DND-41 (cell line): Measurements from ENCODE around the gene ART5.

Experiments used
- ATAC-seq: fragments of 200-7000 bp; cut with Tn5 transposase; 3 replicates; pipeline ENCODE4 v1.9.1; 2021; ENCODE audit warnings: low read depth; ENCODE audit not compliant: insufficient read depth
- DNase-seq: peaks from one replicate; pipeline ENCODE4 v3.0.0-alpha.2; 2020
- H2AFZ ChIP-seq: 2 replicates; pipeline ENCODE4 v1.6.0; 2012; ENCODE audit warnings: low read depth, low read length
- H3K27ac ChIP-seq: 2 replicates; pipeline ENCODE4 v1.5.1; 2012; ENCODE audit warnings: low read length, inconsistent platforms
- H3K27me3 ChIP-seq: fragments of 200-600 bp; sonication (generic); 2 replicates; pipeline ENCODE4 v1.6.0; 2012; ENCODE audit warnings: low read length, mild to moderate bottlenecking, inconsistent platforms; ENCODE audit not compliant: insufficient read depth, poor library complexity
- H3K36me3 ChIP-seq: 2 replicates; pipeline ENCODE4 v1.5.1; 2012; ENCODE audit warnings: low read length, inconsistent platforms; ENCODE audit not compliant: insufficient read depth
- H3K4me1 ChIP-seq: 2 replicates; pipeline ENCODE4 v1.5.1; 2012; ENCODE audit warnings: mild to moderate bottlenecking, low read length; ENCODE audit not compliant: insufficient read depth
- H3K4me2 ChIP-seq: 2 replicates; pipeline ENCODE4 v1.6.0; 2012; ENCODE audit warnings: mild to moderate bottlenecking, moderate library complexity, low read length, inconsistent platforms; ENCODE audit not compliant: insufficient read depth
- H3K4me3 ChIP-seq, 2 experiments: fragments of 200-600 bp in 1 of 2; shearing (Covaris generic) in 1 of 2; 2 replicates each; pipeline ENCODE4 v1.5.1; 2012 to 2016; ENCODE audit warnings: inconsistent platforms in 2 of 2, low read length in 2 of 2, mild to moderate bottlenecking in 2 of 2, low read depth in 1 of 2, moderate library complexity in 1 of 2
- H3K79me2 ChIP-seq: 2 replicates; pipeline ENCODE4 v1.6.0; 2012; ENCODE audit warnings: low read length, inconsistent platforms; ENCODE audit not compliant: insufficient read depth
- H3K9ac ChIP-seq: 2 replicates; pipeline ENCODE4 v1.6.0; 2012; ENCODE audit warnings: low read depth, mild to moderate bottlenecking, inconsistent platforms, low read length, moderate library complexity
- H3K9me3 ChIP-seq: 2 replicates; pipeline ENCODE4 v1.5.1; 2012; ENCODE audit warnings: low read length, moderate library complexity, mild to moderate bottlenecking, inconsistent platforms; ENCODE audit not compliant: insufficient read depth, severe bottlenecking
- H4K20me1 ChIP-seq: 2 replicates; pipeline ENCODE4 v1.6.0; 2012; ENCODE audit warnings: low read length; ENCODE audit not compliant: insufficient read depth
- CTCF ChIP-seq: IDR thresholded peaks from 2 replicates; pipeline ENCODE4 v1.5.1; 2012; ENCODE audit warnings: borderline replicate concordance, low read length, moderate library complexity, mild to moderate bottlenecking; ENCODE audit not compliant: poor library complexity, severe bottlenecking; ENCODE audit errors: extremely low read depth
- EZH2 ChIP-seq: IDR thresholded peaks from 3 replicates; pipeline ENCODE4 v1.6.1; 2012; ENCODE audit warnings: borderline replicate concordance, low read depth, mild to moderate bottlenecking, moderate library complexity, low read length, inconsistent platforms; ENCODE audit not compliant: severe bottlenecking

Gene ART5

GRCh38 chr11:3684129-3684818, 42.5 kb upstream of the ART5 start:
- Histone ChIP-seq H4K20me1 (no peaks in the 10 kb centered on the region; the same call in 1 of the 2 replicates), H3K79me2 (no peaks in the 10 kb centered on the region), H2AFZ (no peak overlapping the region), H3K9ac (no peak overlapping the region), H3K36me3 (peaks cover 93% of the 10 kb centered on the region), H3K4me3 (no peak overlapping the region), H3K4me2 (no peak overlapping the region), H3K9me3 (no peaks in the 10 kb centered on the region), H3K27ac (no peak overlapping the region), H3K27me3 (no peaks in the 10 kb centered on the region), H3K4me1 (no peaks in the 10 kb centered on the region)
- TF ChIP-seq EZH2 (no peak), CTCF (no peak)
- DNase-seq (no peak), ATAC-seq (no peak)

GRCh38 chr11:3683039-3683438, 41.2 kb upstream of the ART5 start:
- Histone ChIP-seq H3K9me3 (no peaks in the 10 kb centered on the region), H3K9ac (no peak overlapping the region), H4K20me1 (no peaks in the 10 kb centered on the region; the same call in 1 of the 2 replicates), H3K4me3 (no peak overlapping the region), H3K36me3 (peaks cover 100% of the 10 kb centered on the region), H3K27ac (no peak overlapping the region), H3K4me2 (no peak overlapping the region), H3K27me3 (no peaks in the 10 kb centered on the region), H3K4me1 (no peaks in the 10 kb centered on the region), H2AFZ (no peak overlapping the region), H3K79me2 (no peaks in the 10 kb centered on the region)
- peak; percentile 14 for TF ChIP-seq CTCF
- TF ChIP-seq EZH2 = no peak
- ATAC-seq (no peak), DNase-seq (no peak)

- H3K4me3 ChIP-seq = no peak overlapping the region
- H3K79me2 ChIP-seq = no peaks in the 10 kb centered on the region
- no peaks in the 10 kb centered on the region for H3K9me3 ChIP-seq
- H3K4me1 ChIP-seq = no peaks in the 10 kb centered on the region
- no peak for DNase-seq
- ATAC-seq = no peak
- no peak overlapping the region for H3K9ac ChIP-seq
- H2AFZ ChIP-seq = no peak overlapping the region
- no peaks in the 10 kb centered on the region; the same call in 1 of the 2 replicates for H4K20me1 ChIP-seq
- H3K27ac ChIP-seq = no peak overlapping the region
- H3K36me3 ChIP-seq = peaks cover 99% of the 10 kb centered on the region
- H3K27me3 ChIP-seq = no peaks in the 10 kb centered on the region
- no peak for TF ChIP-seq EZH2
- no peak for TF ChIP-seq CTCF
- H3K4me2 ChIP-seq = no peak overlapping the region
These were observed 37.3 kb upstream of the ART5 start for GRCh38 chr11:3679077-3679476.
